Measurements from ENCODE around the gene EHF. TPM values are rescaled to one million over a fixed set of nuclear protein-coding genes. Genes with fewer than 3 reads are reported as not detected.
A peak's percentile ranks its signal among the peaks of the same experiment; 100 is the strongest.

EHF gene
- total RNA-seq, 1 donor from 2014 or later = 1.1 TPM

DNA sequence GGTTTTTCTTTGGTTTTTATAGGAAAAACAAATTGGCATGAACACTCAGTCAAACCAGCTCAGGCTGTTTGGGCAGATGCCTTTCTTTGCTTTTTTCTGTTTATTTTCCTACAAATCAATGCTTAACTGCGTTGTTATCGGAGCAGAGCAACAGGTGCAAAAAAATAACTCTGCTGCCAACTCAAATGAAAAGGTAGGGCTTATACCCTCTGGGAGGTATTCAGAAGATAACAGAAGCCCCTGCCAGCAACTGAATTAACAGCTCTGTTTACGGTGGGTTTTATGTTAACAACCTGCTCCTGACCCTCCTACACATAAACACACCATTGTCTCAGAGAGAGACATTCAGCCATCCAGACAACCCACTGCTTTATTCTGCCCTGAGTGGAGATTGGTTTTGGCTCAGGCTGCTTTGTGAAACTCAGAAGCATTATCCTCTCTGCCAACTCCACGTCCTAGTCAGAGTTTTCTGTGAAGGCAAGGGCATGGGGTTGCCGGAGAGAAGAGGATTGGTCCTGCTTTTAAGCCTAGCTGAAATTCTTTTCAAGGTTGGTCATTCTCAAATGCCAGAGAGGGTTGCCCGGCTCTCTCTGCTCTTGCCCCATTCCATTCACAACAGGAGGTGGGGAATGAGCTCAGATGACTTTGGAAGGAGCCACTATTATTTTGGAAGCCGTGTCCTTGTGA, 11.4 kb downstream of the EHF start:
- DNase-seq (no peak), ATAC-seq (ENCODE audit: low read depth) (no peak)
- no peaks in the 10 kb centered on the region for H3K36me3 Mint-ChIP-seq (ENCODE audit: low read depth)
- peaks cover 16% of the 10 kb centered on the region for H3K4me1 Mint-ChIP-seq
- no peak for TF ChIP-seq CTCF (IDR thresholded peaks at IDR 0.05)
- no peak overlapping the region for H3K27ac Mint-ChIP-seq
- no peaks in the 10 kb centered on the region for H3K27me3 Mint-ChIP-seq
- POLR2A ChIA-PET = no interaction called here
- H3K4me3 Mint-ChIP-seq = no peak overlapping the region
- CTCF ChIA-PET = interaction anchor here (0.8 to 1.3 kb wide), 2 partner anchors 21 to 46 kb away, joined by 3 read pairs; no protein-coding TSS in a partner anchor
- intact Hi-C loops (cut with micrococcal nuclease) = no loop called here
- H3K9me3 Mint-ChIP-seq = no peaks in the 10 kb centered on the region

DNA sequence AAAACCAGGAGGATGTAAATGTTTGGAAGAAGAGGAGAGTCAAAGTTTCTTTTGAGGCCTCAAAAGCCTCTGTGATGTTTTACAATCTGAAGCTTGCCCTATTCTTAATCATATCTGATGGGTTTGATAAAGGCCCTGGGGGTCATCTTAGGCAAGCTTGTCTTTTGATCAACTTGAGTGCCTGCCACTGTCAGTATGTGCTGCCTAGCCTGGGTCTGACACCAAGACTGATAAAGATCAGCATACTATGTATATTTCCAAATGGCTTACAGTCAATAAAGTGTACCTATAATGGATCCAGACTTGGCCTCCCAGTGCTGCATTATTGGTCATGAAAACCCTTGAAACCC, 12.7 kb downstream of the EHF start:
- no peak for TF ChIP-seq CTCF (IDR thresholded peaks at IDR 0.05)
- DNase-seq (no peak), ATAC-seq (ENCODE audit: low read depth) (no peak)
- Mint-ChIP-seq H3K27me3 (no peaks in the 10 kb centered on the region), H3K9me3 (no peaks in the 10 kb centered on the region), H3K27ac (peak overlapping the region; percentile 85), H3K4me3 (no peak overlapping the region), H3K36me3 (ENCODE audit: low read depth) (no peaks in the 10 kb centered on the region), H3K4me1 (peaks cover 16% of the 10 kb centered on the region)
- intact Hi-C loops (cut with micrococcal nuclease) = no loop called here
- ChIA-PET POLR2A (interaction anchor here (1.2 to 2.6 kb wide), 3 partner anchors 17 to 20 kb away, joined by 4 to 13 read pairs (median 12); no protein-coding TSS in a partner anchor), CTCF (interaction anchor here (0.9 to 1.3 kb wide), 3 partner anchors 17 to 48 kb away, joined by 3 to 5 read pairs (median 4); no protein-coding TSS in a partner anchor)

DNA sequence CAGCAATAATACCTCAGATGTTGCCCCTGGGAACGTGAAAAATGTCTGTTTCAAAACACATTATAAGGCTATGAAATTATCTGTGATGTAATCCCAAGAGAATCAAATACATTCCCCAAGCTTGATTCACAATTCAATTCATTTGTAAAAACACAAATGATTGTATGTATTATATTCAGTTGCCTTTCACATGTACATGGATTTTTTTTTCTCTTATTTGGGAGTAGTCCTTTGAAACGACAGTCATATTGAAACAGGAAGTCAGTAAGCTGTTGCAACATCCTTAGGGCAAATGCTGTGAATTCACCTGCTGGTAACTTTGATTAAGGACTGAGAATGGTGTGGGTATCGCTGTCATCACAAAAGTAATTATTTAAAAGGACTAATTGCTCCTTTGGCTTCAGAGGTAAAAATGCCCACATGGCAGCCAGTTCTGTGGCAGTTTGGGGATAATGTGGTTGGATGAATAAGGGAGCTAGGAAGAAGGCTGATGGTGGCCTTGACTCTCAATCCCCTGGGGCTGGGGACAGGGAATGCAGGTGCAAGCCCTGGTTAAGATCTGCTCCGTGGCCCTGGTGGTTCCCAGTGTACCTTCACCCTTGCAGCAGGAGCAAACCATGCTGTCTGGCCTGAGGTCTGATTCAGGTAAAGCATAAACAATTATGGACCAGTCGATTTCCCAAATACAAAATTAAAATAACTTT, 13.2 kb downstream of the EHF start:
- no peak for TF ChIP-seq CTCF (IDR thresholded peaks at IDR 0.05)
- peak overlapping the region; percentile 85 for H3K27ac Mint-ChIP-seq
- peaks cover 16% of the 10 kb centered on the region for H3K4me1 Mint-ChIP-seq
- peak overlapping the region; percentile 21 for H3K4me3 Mint-ChIP-seq
- DNase-seq (no peak), ATAC-seq (ENCODE audit: low read depth) (peak; percentile 84)
- no peaks in the 10 kb centered on the region for H3K9me3 Mint-ChIP-seq
- ChIA-PET CTCF (interaction anchor here (0.9 to 1.3 kb wide), 3 partner anchors 16 to 48 kb away, joined by 3 to 5 read pairs (median 4); no protein-coding TSS in a partner anchor), POLR2A (interaction anchor here (1.2 to 2.6 kb wide), 3 partner anchors 16 to 21 kb away, joined by 4 to 13 read pairs (median 12); no protein-coding TSS in a partner anchor)
- no peaks in the 10 kb centered on the region for H3K36me3 Mint-ChIP-seq (ENCODE audit: low read depth)
- intact Hi-C loops (cut with micrococcal nuclease) = loop anchor here (1.0 kb wide), 5 partner anchors 10 to 48 kb away; no protein-coding TSS in a partner anchor
- H3K27me3 Mint-ChIP-seq = no peaks in the 10 kb centered on the region

- no peak for TF ChIP-seq CTCF (IDR thresholded peaks at IDR 0.05)
- Mint-ChIP-seq H3K27ac (peak overlapping the region; percentile 85), H3K9me3 (no peaks in the 10 kb centered on the region), H3K36me3 (ENCODE audit: low read depth) (no peaks in the 10 kb centered on the region), H3K4me3 (no peak overlapping the region), H3K27me3 (no peaks in the 10 kb centered on the region), H3K4me1 (peaks cover 16% of the 10 kb centered on the region)
- intact Hi-C loops (cut with micrococcal nuclease) = loop anchor here (1.0 kb wide), 5 partner anchors 10 to 48 kb away; no protein-coding TSS in a partner anchor
- POLR2A ChIA-PET = interaction anchor here (1.2 to 2.6 kb wide), 3 partner anchors 16 to 21 kb away, joined by 4 to 13 read pairs (median 12); no protein-coding TSS in a partner anchor
- DNase-seq = no peak
- ATAC-seq (ENCODE audit: low read depth) = peak; percentile 19
- CTCF ChIA-PET = interaction anchor here (0.9 to 1.3 kb wide), 3 partner anchors 16 to 48 kb away, joined by 3 to 5 read pairs (median 4); no protein-coding TSS in a partner anchor
Measured at GRCh38 chr11:34634694-34635062, 13.8 kb downstream of the EHF start.

DNA sequence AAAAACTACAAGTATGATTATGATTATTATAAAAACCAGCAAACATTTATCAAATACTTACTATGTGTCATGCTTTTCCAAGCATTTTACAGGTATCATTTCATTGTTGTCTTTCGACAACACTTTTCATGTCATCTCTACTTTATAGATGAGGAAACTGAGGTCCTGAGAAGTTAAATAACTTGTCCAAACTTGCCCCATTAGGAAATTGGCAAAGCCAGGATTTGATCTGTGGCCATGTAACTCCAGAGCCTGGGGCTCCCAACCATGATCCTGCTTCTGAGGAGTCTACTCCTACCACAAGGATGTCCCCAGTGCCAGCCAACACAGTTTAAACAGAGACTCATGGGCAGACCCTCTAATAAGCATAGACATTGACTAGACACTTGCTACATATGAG, 15.2 kb downstream of the EHF start:
- ChIA-PET CTCF (no interaction called here), POLR2A (interaction anchor here (1.5 to 2.6 kb wide), 2 partner anchors 15 to 17 kb away, joined by 7 to 13 read pairs; no protein-coding TSS in a partner anchor)
- no peaks in the 10 kb centered on the region for H3K9me3 Mint-ChIP-seq
- no peak for DNase-seq
- H3K27me3 Mint-ChIP-seq = no peaks in the 10 kb centered on the region
- ATAC-seq (ENCODE audit: low read depth) = no peak
- H3K27ac Mint-ChIP-seq = no peak overlapping the region
- TF ChIP-seq CTCF (IDR thresholded peaks at IDR 0.05) = no peak
- H3K4me1 Mint-ChIP-seq = peaks cover 16% of the 10 kb centered on the region
- intact Hi-C loops (cut with micrococcal nuclease) = no loop called here
- H3K36me3 Mint-ChIP-seq (ENCODE audit: low read depth) = no peaks in the 10 kb centered on the region
- no peak overlapping the region for H3K4me3 Mint-ChIP-seq

All from activated B cell treated with CpG ODN at 0.5 μM for 24 hours (primary cell).